Tibial nerve (tissue), 4 donors: Measurements from ENCODE around the gene OSBPL9.

Experiments used
- EP300 ChIP-seq, 2 donors: sonication (generic); formaldehyde crosslinking; IDR thresholded peaks; one replicate each; pipeline ENCODE4 v1.6.1; 2017; ENCODE audit warnings: antibody characterized with exemption in 2 of 2, mild to moderate bottlenecking in 1 of 2
- POLR2A ChIP-seq, 2 donors: fragments of 450-650 bp; IDR thresholded peaks; one replicate each; pipeline ENCODE4 v1.6.1; 2017; ENCODE audit warnings: antibody characterized with exemption in 2 of 2, mild to moderate bottlenecking in 2 of 2, moderate library complexity in 2 of 2
- TF ChIP-seq, protein P1 (sequence below), 5 experiments: fragments of 200-600 bp in 3 of 5; fragments of 450-650 bp in 2 of 5; sonication (generic) in 3 of 5; IDR thresholded peaks; one replicate each; pipeline ENCODE4 v1.5.1; 2016 to 2019; ENCODE audit warnings: antibody characterized with exemption in 5 of 5, mild to moderate bottlenecking in 3 of 5, moderate library complexity in 2 of 5

GRCh38 chr1:51600965-51601364 lies 15.9 kb upstream of the OSBPL9 start:
- TF ChIP-seq POLR2A (IDR thresholded peaks at IDR 0.05) (no peak), EP300 (IDR thresholded peaks at IDR 0.05) (no peak)
- TF ChIP-seq, protein P1, sequence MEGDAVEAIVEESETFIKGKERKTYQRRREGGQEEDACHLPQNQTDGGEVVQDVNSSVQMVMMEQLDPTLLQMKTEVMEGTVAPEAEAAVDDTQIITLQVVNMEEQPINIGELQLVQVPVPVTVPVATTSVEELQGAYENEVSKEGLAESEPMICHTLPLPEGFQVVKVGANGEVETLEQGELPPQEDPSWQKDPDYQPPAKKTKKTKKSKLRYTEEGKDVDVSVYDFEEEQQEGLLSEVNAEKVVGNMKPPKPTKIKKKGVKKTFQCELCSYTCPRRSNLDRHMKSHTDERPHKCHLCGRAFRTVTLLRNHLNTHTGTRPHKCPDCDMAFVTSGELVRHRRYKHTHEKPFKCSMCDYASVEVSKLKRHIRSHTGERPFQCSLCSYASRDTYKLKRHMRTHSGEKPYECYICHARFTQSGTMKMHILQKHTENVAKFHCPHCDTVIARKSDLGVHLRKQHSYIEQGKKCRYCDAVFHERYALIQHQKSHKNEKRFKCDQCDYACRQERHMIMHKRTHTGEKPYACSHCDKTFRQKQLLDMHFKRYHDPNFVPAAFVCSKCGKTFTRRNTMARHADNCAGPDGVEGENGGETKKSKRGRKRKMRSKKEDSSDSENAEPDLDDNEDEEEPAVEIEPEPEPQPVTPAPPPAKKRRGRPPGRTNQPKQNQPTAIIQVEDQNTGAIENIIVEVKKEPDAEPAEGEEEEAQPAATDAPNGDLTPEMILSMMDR (IDR thresholded peaks at IDR 0.05): no peak
